GM19023 (cell line): ENCODE results near the gene SUOX.
"Not testable (repeated sequence)": the region's sequence is repeated elsewhere in the genome, so short reads cannot be mapped to it uniquely, and the experiment has no call there.

Experiments used
- ATAC-seq: cut with Tn5 transposase; IDR thresholded peaks from one replicate; pipeline ENCODE4 v1.9.1; 2021; ENCODE audit warnings: mild to moderate bottlenecking, moderate library complexity; ENCODE audit not compliant: unreplicated experiment

The SUOX gene

GRCh38 chr12:55996715-55997534 lies at the start of gene SUOX:
SUOX (plus strand) TSS chr12:55997276; CDS start chr12:56002222, 4,946 bp downstream.
- peak; percentile 100 for ATAC-seq

GRCh38 chr12:55955344-55955743 lies 41.7 kb upstream of the SUOX start:
- ATAC-seq, result no peak

GRCh38 chr12:55955800-55956508 lies 41.1 kb upstream of the SUOX start:
- ATAC-seq, result no peak

- ATAC-seq, result no peak
These were observed 39.8 kb upstream of the SUOX start for GRCh38 chr12:55957106-55957859.

GRCh38 chr12:55963760-55964159 lies 33.3 kb upstream of the SUOX start:
- ATAC-seq, result no peak

- ATAC-seq, result no peak
These were observed 31.8 kb upstream of the SUOX start for GRCh38 chr12:55965240-55965639.

- ATAC-seq, result no peak
These were observed 31.1 kb upstream of the SUOX start, which contains the start of gene PMEL for GRCh38 chr12:55965941-55966407. PMEL (minus strand) TSS chr12:55966042; CDS start chr12:55966011, 31 bp downstream.

- peak; percentile 97 for ATAC-seq
These were observed 30.4 kb upstream of the SUOX start, which contains the start of gene CDK2 for GRCh38 chr12:55966408-55967281. CDK2 (plus strand) TSS chr12:55966830; CDS start chr12:55967009, 179 bp downstream.

- ATAC-seq, result no peak
These were observed 27.7 kb upstream of the SUOX start for GRCh38 chr12:55969356-55969755.

- no peak for ATAC-seq
These were observed 26.3 kb upstream of the SUOX start for GRCh38 chr12:55970775-55971174.

GRCh38 chr12:55972042-55972441 lies 25.0 kb upstream of the SUOX start:
- no peak for ATAC-seq

- no peak for ATAC-seq
These were observed 24.6 kb upstream of the SUOX start for GRCh38 chr12:55972456-55972855.

- no peak for ATAC-seq
These were observed 24.0 kb upstream of the SUOX start for GRCh38 chr12:55972911-55973598.

GRCh38 chr12:55973599-55974307 lies 23.3 kb upstream of the SUOX start, which contains the start of gene RAB5B:
RAB5B (plus strand) TSS chr12:55974078; CDS start chr12:55986961, 12,883 bp downstream.
- ATAC-seq, result peak; percentile 92

GRCh38 chr12:55974308-55974730 lies 22.8 kb upstream of the SUOX start:
- ATAC-seq, result peak; percentile 23

- ATAC-seq, result no peak
These were observed 18.7 kb upstream of the SUOX start for GRCh38 chr12:55978393-55978792.

- ATAC-seq, result no peak
These were observed 18.0 kb upstream of the SUOX start for GRCh38 chr12:55979069-55979468.

GRCh38 chr12:55981882-55982281 lies 15.2 kb upstream of the SUOX start:
- not testable (repeated sequence) for ATAC-seq
